HEK293T (cell line): ENCODE data around the gene MKRN2.
"Not testable (repeated sequence)": the region's sequence is repeated elsewhere in the genome, so short reads cannot be mapped to it uniquely, and the experiment has no call there.

ENCODE experiments used
- CTCF ChIA-PET: fragments of 350-600 bp; formaldehyde crosslinking; extraction: SDS; loops from one replicate; lab custom pipeline; 2021; ENCODE audit warnings: antibody characterized with exemption, inconsistent platforms; lab: Yijun Ruan, JAX
- POLR2A ChIA-PET: fragments of 350-600 bp; formaldehyde crosslinking; extraction: SDS; loops from one replicate; lab custom pipeline; 2020; ENCODE audit warnings: antibody characterized with exemption, inconsistent platforms; lab: Yijun Ruan, JAX
- DNase-seq: peaks from one replicate; pipeline ENCODE4 v3.0.0; 2012; ENCODE audit warnings: mixed read lengths; ENCODE audit errors: extremely low spot score
- BHLHE40 ChIP-seq: fragments of 450-650 bp; IDR thresholded peaks from 2 replicates; pipeline ENCODE4 v1.6.1; 2016; ENCODE audit warnings: mild to moderate bottlenecking, moderate library complexity, borderline replicate concordance
- CTBP1 ChIP-seq: fragments of 450-650 bp; IDR thresholded peaks from 2 replicates; pipeline ENCODE4 v1.6.1; 2016; ENCODE audit warnings: borderline replicate concordance
- FOXA1 ChIP-seq: fragments of 450-650 bp; IDR thresholded peaks from 2 replicates; pipeline ENCODE4 v1.6.1; 2016; ENCODE audit warnings: mild to moderate bottlenecking
- FOXK2 ChIP-seq: fragments of 450-650 bp; IDR thresholded peaks from 2 replicates; pipeline ENCODE4 v1.6.1; 2016; ENCODE audit warnings: mild to moderate bottlenecking
- FOXM1 ChIP-seq: fragments of 450-650 bp; IDR thresholded peaks from 2 replicates; pipeline ENCODE4 v1.6.1; 2017; ENCODE audit warnings: mild to moderate bottlenecking, borderline replicate concordance
- L3MBTL2 ChIP-seq: fragments of 450-650 bp; conservative IDR thresholded peaks from 2 replicates; pipeline ENCODE4 v1.6.1; 2016; ENCODE audit warnings: mild to moderate bottlenecking
- LEF1 ChIP-seq: fragments of 450-650 bp; IDR thresholded peaks from 2 replicates; pipeline ENCODE4 v1.6.1; 2017; ENCODE audit warnings: mild to moderate bottlenecking, borderline replicate concordance
- NFRKB ChIP-seq: fragments of 450-650 bp; IDR thresholded peaks from 2 replicates; pipeline ENCODE4 v1.6.1; 2016; ENCODE audit warnings: mild to moderate bottlenecking, moderate library complexity
- SP1 ChIP-seq: fragments of 450-650 bp; IDR thresholded peaks from 2 replicates; pipeline ENCODE4 v1.6.1; 2017
- TARDBP ChIP-seq: fragments of 450-650 bp; IDR thresholded peaks from 2 replicates; pipeline ENCODE4 v1.6.1; 2016
- ZNF384 ChIP-seq: fragments of 450-650 bp; IDR thresholded peaks from 2 replicates; pipeline ENCODE4 v1.6.1; 2016

Gene MKRN2

GRCh38 chr3:12630292-12630691 is 73.4 kb downstream of the MKRN2 start:
- no peak for TF ChIP-seq NFRKB
- no peak for TF ChIP-seq TARDBP
- TF ChIP-seq LEF1: no peak
- TF ChIP-seq ZNF384: no peak
- DNase-seq: no peak
- ChIA-PET POLR2A (no interaction called here), CTCF (no interaction called here)

- CTCF ChIA-PET, POLR2A ChIA-PET, DNase-seq: not testable (repeated sequence)
Observed at GRCh38 chr3:12630843-12631242, 74.0 kb downstream of the MKRN2 start.

- TF ChIP-seq TARDBP (no peak), BHLHE40 (no peak), CTBP1 (no peak), FOXK2 (no peak), SP1 (no peak), FOXA1 (no peak), LEF1 (no peak), L3MBTL2 (no peak)
- ChIA-PET POLR2A (no interaction called here), CTCF (no interaction called here)
- no peak for DNase-seq
Observed at GRCh38 chr3:12632523-12632922, 75.6 kb downstream of the MKRN2 start.

- TF ChIP-seq ZNF384 (no peak), CTBP1 (no peak), FOXM1 (no peak), LEF1 (no peak)
- DNase-seq: no peak
- POLR2A ChIA-PET: no interaction called here
- CTCF ChIA-PET: no interaction called here
Observed at GRCh38 chr3:12633108-12633507, 76.2 kb downstream of the MKRN2 start.
